MM.1S (cell line): ENCODE results near the gene INS.

Experiments
- DNase-seq: peaks from one replicate; pipeline ENCODE4 v3.0.0-alpha.2; 2015
- H2AFZ ChIP-seq: fragments of 300-600 bp; sonication (generic); 2 replicates; pipeline ENCODE4 v1.6.0; 2016; ENCODE audit warnings: antibody characterized with exemption, low read length
- H3F3A ChIP-seq: fragments of 300-600 bp; sonication (generic); 2 replicates; pipeline ENCODE4 v1.6.1; 2016; ENCODE audit warnings: mild to moderate bottlenecking, antibody characterized with exemption, low read length, moderate library complexity, mixed read lengths; ENCODE audit not compliant: insufficient read depth
- H3K27ac ChIP-seq: fragments of 300-600 bp; sonication (generic); 2 replicates; pipeline ENCODE4 v1.5.1; 2016; ENCODE audit warnings: mild to moderate bottlenecking, low read length
- H3K27me3 ChIP-seq: fragments of 300-600 bp; sonication (generic); replicated peaks from 2 replicates; pipeline ENCODE4 v1.6.0; 2016; ENCODE audit warnings: low read length; ENCODE audit not compliant: insufficient read depth
- H3K36me3 ChIP-seq: fragments of 300-600 bp; sonication (generic); replicated peaks from 2 replicates; pipeline ENCODE4 v1.6.1; 2016; ENCODE audit warnings: mild to moderate bottlenecking, low read length, mixed read lengths; ENCODE audit not compliant: insufficient read depth
- H3K4me1 ChIP-seq: fragments of 300-600 bp; sonication (generic); 2 replicates; pipeline ENCODE4 v1.6.1; 2016; ENCODE audit warnings: low read length, mixed read lengths
- H3K4me2 ChIP-seq: fragments of 300-600 bp; sonication (generic); 2 replicates; pipeline ENCODE4 v1.6.0; 2016; ENCODE audit warnings: low read depth, low read length
- H3K4me3 ChIP-seq: fragments of 300-600 bp; sonication (generic); 2 replicates; pipeline ENCODE4 v1.5.1; 2016; ENCODE audit warnings: low read length, mixed read lengths
- H3K79me2 ChIP-seq: fragments of 300-600 bp; sonication (generic); 2 replicates; pipeline ENCODE4 v1.6.1; 2016; ENCODE audit warnings: mixed run types, low read length, mixed read lengths
- H3K9ac ChIP-seq: fragments of 300-600 bp; sonication (generic); 2 replicates; pipeline ENCODE4 v1.6.1; 2016; ENCODE audit warnings: low read length, mixed read lengths
- H3K9me2 ChIP-seq: fragments of 300-600 bp; sonication (generic); replicated peaks from 2 replicates; pipeline ENCODE4 v1.6.1; 2016; ENCODE audit warnings: mild to moderate bottlenecking, low read length, mixed read lengths; ENCODE audit not compliant: insufficient read depth
- H3K9me3 ChIP-seq: fragments of 300-600 bp; sonication (generic); replicated peaks from 2 replicates; pipeline ENCODE4 v1.6.1; 2016; ENCODE audit warnings: mild to moderate bottlenecking, low read length, mixed read lengths; ENCODE audit not compliant: insufficient read depth
- H4K20me1 ChIP-seq: fragments of 300-600 bp; sonication (generic); 2 replicates; pipeline ENCODE4 v1.6.1; 2016; ENCODE audit warnings: mild to moderate bottlenecking, low read length, moderate library complexity, mixed read lengths; ENCODE audit not compliant: insufficient read depth
- EZH2 ChIP-seq: fragments of 300-600 bp; sonication (generic); optimal IDR thresholded peaks from 2 replicates; pipeline ENCODE3; 2017; ENCODE audit warnings: low read depth, mild to moderate bottlenecking, antibody characterized with exemption, low read length, mixed read lengths
- EZH2phosphoT487 ChIP-seq: fragments of 300-600 bp; sonication (generic); IDR thresholded peaks from 2 replicates; pipeline ENCODE4 v1.6.1; 2018; ENCODE audit warnings: antibody characterized with exemption, low read length
- TF ChIP-seq, protein P1 (sequence below): fragments of 300-600 bp; sonication (generic); IDR thresholded peaks from 2 replicates; pipeline ENCODE4 v1.5.1; 2016; ENCODE audit warnings: antibody characterized with exemption, low read length, mixed read lengths

INS gene

DNA sequence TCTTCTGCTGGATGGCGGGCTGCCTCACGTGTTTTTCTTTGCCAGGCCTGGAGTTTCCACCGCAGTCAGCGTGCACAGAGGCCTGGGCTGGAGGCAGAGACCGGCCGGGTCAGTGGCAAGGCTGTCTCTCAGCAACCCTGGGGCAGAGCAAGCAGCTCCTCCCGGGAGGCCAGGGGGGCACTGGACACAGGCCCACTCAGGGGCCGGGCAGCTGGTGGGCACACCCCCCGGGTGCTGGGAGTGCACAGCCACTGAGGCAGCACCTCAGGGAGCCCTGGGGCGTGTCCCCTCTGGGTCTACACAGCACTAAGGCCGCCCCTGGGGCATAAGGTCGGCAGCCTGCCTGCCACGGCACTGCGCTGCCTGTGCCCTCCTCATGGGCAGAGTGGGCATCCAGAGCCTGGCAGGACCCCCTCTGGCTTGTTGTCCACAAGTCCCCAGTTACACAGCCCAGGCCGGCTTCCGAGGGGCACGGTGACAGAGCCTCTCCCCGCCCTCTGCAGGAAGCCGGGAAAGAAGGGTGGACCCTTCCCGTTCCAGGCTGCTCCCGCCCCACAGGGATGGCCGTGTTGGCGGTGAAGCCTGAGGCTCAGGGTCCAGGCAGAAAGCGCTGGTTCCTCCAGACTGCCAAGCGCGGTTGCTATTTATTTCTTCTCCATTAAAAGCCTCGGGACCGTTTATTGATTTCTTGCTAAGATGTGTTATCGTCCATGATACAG, 29.1 kb upstream of the INS start:
- no peak overlapping the region for H3K27ac ChIP-seq
- no peaks in the 10 kb centered on the region for H3F3A ChIP-seq
- H3K4me1 ChIP-seq, result no peaks in the 10 kb centered on the region
- H4K20me1 ChIP-seq, result no peaks in the 10 kb centered on the region
- DNase-seq, result no peak
- no peak overlapping the region for H3K4me3 ChIP-seq
- H3K9ac ChIP-seq, result no peak overlapping the region
- H3K27me3 ChIP-seq, result peaks cover 86% of the 10 kb centered on the region
- H3K9me2 ChIP-seq, result no peaks in the 10 kb centered on the region
- H3K9me3 ChIP-seq, result no peaks in the 10 kb centered on the region
- no peaks in the 10 kb centered on the region for H3K36me3 ChIP-seq
- H3K4me2 ChIP-seq, result no peak overlapping the region
- TF ChIP-seq EZH2, result no peak
- TF ChIP-seq, protein P1, sequence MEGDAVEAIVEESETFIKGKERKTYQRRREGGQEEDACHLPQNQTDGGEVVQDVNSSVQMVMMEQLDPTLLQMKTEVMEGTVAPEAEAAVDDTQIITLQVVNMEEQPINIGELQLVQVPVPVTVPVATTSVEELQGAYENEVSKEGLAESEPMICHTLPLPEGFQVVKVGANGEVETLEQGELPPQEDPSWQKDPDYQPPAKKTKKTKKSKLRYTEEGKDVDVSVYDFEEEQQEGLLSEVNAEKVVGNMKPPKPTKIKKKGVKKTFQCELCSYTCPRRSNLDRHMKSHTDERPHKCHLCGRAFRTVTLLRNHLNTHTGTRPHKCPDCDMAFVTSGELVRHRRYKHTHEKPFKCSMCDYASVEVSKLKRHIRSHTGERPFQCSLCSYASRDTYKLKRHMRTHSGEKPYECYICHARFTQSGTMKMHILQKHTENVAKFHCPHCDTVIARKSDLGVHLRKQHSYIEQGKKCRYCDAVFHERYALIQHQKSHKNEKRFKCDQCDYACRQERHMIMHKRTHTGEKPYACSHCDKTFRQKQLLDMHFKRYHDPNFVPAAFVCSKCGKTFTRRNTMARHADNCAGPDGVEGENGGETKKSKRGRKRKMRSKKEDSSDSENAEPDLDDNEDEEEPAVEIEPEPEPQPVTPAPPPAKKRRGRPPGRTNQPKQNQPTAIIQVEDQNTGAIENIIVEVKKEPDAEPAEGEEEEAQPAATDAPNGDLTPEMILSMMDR, result no peak
- no peaks in the 10 kb centered on the region for H3K79me2 ChIP-seq
- H2AFZ ChIP-seq, result no peak overlapping the region

DNA sequence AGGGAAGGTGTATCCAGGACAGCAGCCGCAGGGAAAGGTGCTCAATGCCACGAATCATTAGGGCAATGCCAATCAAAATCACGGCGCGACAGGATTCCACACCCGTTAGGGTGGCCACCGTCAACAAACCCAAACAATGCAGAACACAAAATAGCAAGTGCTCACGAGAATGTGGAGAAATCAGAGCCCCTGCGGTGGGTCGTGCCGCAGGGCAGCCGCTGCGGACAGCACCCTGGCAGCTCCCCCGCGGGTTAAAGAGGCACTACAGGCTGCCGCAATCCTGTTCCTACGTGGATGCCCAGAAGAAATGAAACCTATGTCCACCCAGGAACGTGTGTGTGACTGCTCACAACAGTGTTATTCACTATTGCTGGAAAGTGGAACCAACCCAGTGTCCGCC, 27.7 kb upstream of the INS start:
- Histone ChIP-seq H3K79me2 (no peaks in the 10 kb centered on the region), H3K4me3 (no peak overlapping the region)
- TF ChIP-seq EZH2, result no peak
- TF ChIP-seq, protein P1, result no peak
- TF ChIP-seq EZH2phosphoT487, result no peak

DNA sequence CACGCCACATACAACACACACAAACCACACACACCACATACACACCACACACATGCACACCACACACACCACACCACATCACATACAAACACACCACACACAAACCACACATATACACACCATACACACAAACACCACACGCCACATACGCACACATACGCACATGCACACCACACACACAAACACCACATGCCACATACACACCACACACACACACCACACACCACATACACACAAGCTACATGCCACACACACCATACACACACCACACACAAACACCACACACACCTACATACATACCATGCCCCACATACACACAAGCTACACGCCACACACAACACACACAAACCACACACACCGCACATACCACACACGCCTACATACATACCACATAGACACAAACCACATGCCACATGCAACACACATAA, 26.3 kb upstream of the INS start:
- Histone ChIP-seq H3K4me2 (no peak overlapping the region), H3K4me1 (no peaks in the 10 kb centered on the region), H3K36me3 (no peaks in the 10 kb centered on the region), H3K27me3 (peaks cover 97% of the 10 kb centered on the region), H3F3A (no peaks in the 10 kb centered on the region), H3K27ac (no peak overlapping the region), H3K79me2 (no peaks in the 10 kb centered on the region), H4K20me1 (no peaks in the 10 kb centered on the region), H3K4me3 (no peak overlapping the region), H3K9me2 (no peaks in the 10 kb centered on the region), H3K9me3 (no peaks in the 10 kb centered on the region), H3K9ac (no peak overlapping the region), H2AFZ (no peak overlapping the region)
- TF ChIP-seq EZH2 (no peak), EZH2phosphoT487 (no peak)
- TF ChIP-seq, protein P1, result no peak
- DNase-seq, result no peak

More for the DNA sequence above, 27.7 kb upstream of the INS start:
- no peak for DNase-seq
- Histone ChIP-seq H3K9me2 (no peaks in the 10 kb centered on the region), H4K20me1 (no peaks in the 10 kb centered on the region), H3K9ac (no peak overlapping the region), H3K36me3 (no peaks in the 10 kb centered on the region), H2AFZ (no peak overlapping the region), H3K27ac (no peak overlapping the region), H3K9me3 (no peaks in the 10 kb centered on the region), H3F3A (no peaks in the 10 kb centered on the region), H3K4me2 (no peak overlapping the region), H3K27me3 (peaks cover 97% of the 10 kb centered on the region), H3K4me1 (no peaks in the 10 kb centered on the region)
